Neural cell (in vitro differentiated cells): ENCODE measurements around the gene RRM1.

ENCODE experiments used
- CTCF ChIP-seq: fragments of 450-650 bp; IDR thresholded peaks from 2 replicates; pipeline ENCODE4 v1.5.1; 2014; ENCODE audit warnings: antibody characterized with exemption, mild to moderate bottlenecking, moderate library complexity; ENCODE audit not compliant: poor library complexity, severe bottlenecking
- EP300 ChIP-seq: fragments of 450-650 bp; conservative IDR thresholded peaks from 2 replicates; pipeline ENCODE4 v1.6.1; 2014; ENCODE audit warnings: antibody characterized with exemption, mild to moderate bottlenecking, moderate library complexity; ENCODE audit not compliant: poor library complexity, severe bottlenecking
- EZH2 ChIP-seq: fragments of 200-600, 300-800 bp; shearing (Covaris generic), sonication (generic); IDR thresholded peaks from 2 replicates; pipeline ENCODE4 v1.6.1; 2014; ENCODE audit warnings: antibody characterized with exemption, low read length, borderline replicate concordance, mild to moderate bottlenecking; ENCODE audit not compliant: insufficient read depth, poor library complexity, severe bottlenecking
- MXI1 ChIP-seq: fragments of 450-650 bp; conservative IDR thresholded peaks from 2 replicates; pipeline ENCODE4 v1.6.1; 2014; ENCODE audit warnings: antibody characterized with exemption, mild to moderate bottlenecking; ENCODE audit not compliant: poor library complexity, severe bottlenecking
- POLR2AphosphoS5 ChIP-seq: IDR thresholded peaks from 2 replicates; pipeline ENCODE4 v1.6.1; 2012
- RAD21 ChIP-seq: fragments of 450-650 bp; conservative IDR thresholded peaks from 2 replicates; pipeline ENCODE4 v1.6.1; 2014; ENCODE audit warnings: antibody characterized with exemption, mild to moderate bottlenecking, moderate library complexity
- TAF1 ChIP-seq: IDR thresholded peaks from 2 replicates; pipeline ENCODE4 v1.6.1; 2012; ENCODE audit warnings: low read depth

GRCh38 chr11:4060182-4060923 is 34.2 kb upstream of the RRM1 start:
- TF ChIP-seq CTCF (no peak), MXI1 (no peak), RAD21 (no peak), EZH2 (no peak), EP300 (no peak), POLR2AphosphoS5 (no peak), TAF1 (no peak)
